Endothelial cell of umbilical vein (primary cell): ENCODE data around the gene SLC8A1. TPM values are rescaled to one million over a fixed set of nuclear protein-coding genes. Genes with fewer than 3 reads are reported as not detected.

Experiments
- BruUV-seq: library from RNA; stranded (reverse); fragments of 400-500 nt; replicated peaks from 2 replicates; lab custom pipeline; 2021; lab: Mats Ljungman, UMichigan
- CTCF ChIA-PET: fragments of 300-600, 350-600 bp; sonication (Branson Sonifier 250); formaldehyde crosslinking; loops from one replicate; lab custom pipeline; 2021; ENCODE audit warnings: antibody characterized with exemption, inconsistent platforms; lab: Charles Lee
- POLR2A ChIA-PET: fragments of 300-600, 350-600 bp; sonication (Branson Sonifier 250); formaldehyde crosslinking; loops from one replicate; lab custom pipeline; 2021; ENCODE audit warnings: antibody characterized with exemption, inconsistent platforms; lab: Charles Lee
- DNase-seq: peaks from one replicate; pipeline ENCODE4 v3.0.0-alpha.2; 2011; ENCODE audit warnings: low read depth, low spot score
- FAIRE-seq: peaks from 2 replicates; lab custom pipeline; 2011; peaks lifted over from hg19 to GRCh38; lab: Jason Lieb, UNC
- H2AFZ ChIP-seq: 2 replicates; pipeline ENCODE4 v1.6.0; 2012; ENCODE audit warnings: low read depth, low read length, control low read depth, inconsistent platforms
- H3K27ac ChIP-seq: 2 replicates; pipeline ENCODE4 v1.5.1; 2011; ENCODE audit warnings: low read depth, mild to moderate bottlenecking, control low read depth, low read length, moderate library complexity; ENCODE audit not compliant: insufficient read depth
- H3K27me3 ChIP-seq, 2 experiments: 2 replicates each; pipeline versions ENCODE4 v1.6.0 to v1.6.1; 2011; ENCODE audit warnings: low read length in 2 of 2, mixed read lengths in 1 of 2; ENCODE audit not compliant: control insufficient read depth in 2 of 2, insufficient read depth in 2 of 2
- H3K36me3 ChIP-seq, 2 experiments: 2 replicates in 1 of 2; 3 replicates in 1 of 2; pipeline ENCODE4 v1.5.1; 2011; ENCODE audit warnings: low read length in 2 of 2, mild to moderate bottlenecking in 1 of 2, moderate library complexity in 1 of 2; ENCODE audit not compliant: control insufficient read depth in 2 of 2, insufficient read depth in 2 of 2; ENCODE audit errors: extremely low read depth in 1 of 2
- H3K4me1 ChIP-seq: 3 replicates; pipeline ENCODE4 v1.5.1; 2011; ENCODE audit warnings: mild to moderate bottlenecking, low read length; ENCODE audit not compliant: control insufficient read depth, insufficient read depth; ENCODE audit errors: extremely low read depth
- H3K4me2 ChIP-seq: 2 replicates; pipeline ENCODE4 v1.6.1; 2011; ENCODE audit warnings: low read length, control low read depth, mixed read lengths; ENCODE audit not compliant: insufficient read depth
- H3K4me3 ChIP-seq, 3 experiments: fragments of 200-600 bp in 1 of 3; sonication (generic), shearing (Covaris generic) in 1 of 3; replicated peaks in 1 of 3; 2 replicates each; pipeline ENCODE4 v1.5.1; 2011 to 2016; ENCODE audit warnings: control low read depth in 3 of 3, low read length in 3 of 3, mild to moderate bottlenecking in 2 of 3, inconsistent platforms in 1 of 3, low read depth in 1 of 3, moderate library complexity in 1 of 3; ENCODE audit not compliant: insufficient read depth in 1 of 3
- H3K79me2 ChIP-seq: 2 replicates; pipeline ENCODE4 v1.6.0; 2012; ENCODE audit warnings: low read length, inconsistent platforms; ENCODE audit not compliant: control insufficient read depth, insufficient read depth
- H3K9ac ChIP-seq: replicated peaks from 2 replicates; pipeline ENCODE3; 2011; ENCODE audit warnings: low read length, control low read depth; ENCODE audit not compliant: insufficient read depth; ENCODE audit errors: extremely low read depth
- H3K9me1 ChIP-seq: replicated peaks from 3 replicates; pipeline ENCODE4 v1.6.0; 2011; ENCODE audit warnings: mild to moderate bottlenecking, low read length; ENCODE audit not compliant: control insufficient read depth, insufficient read depth; ENCODE audit errors: extremely low read depth
- H3K9me3 ChIP-seq: replicated peaks from 2 replicates; pipeline ENCODE4 v1.5.1; 2012; ENCODE audit warnings: low read length, inconsistent platforms; ENCODE audit not compliant: control insufficient read depth, insufficient read depth
- H4K20me1 ChIP-seq: replicated peaks from 2 replicates; pipeline ENCODE3; 2011; ENCODE audit warnings: mild to moderate bottlenecking, low read length; ENCODE audit not compliant: control insufficient read depth, insufficient read depth; ENCODE audit errors: extremely low read depth
- EZH2 ChIP-seq: IDR thresholded peaks from 2 replicates; pipeline ENCODE4 v1.6.1; 2012; ENCODE audit warnings: borderline replicate concordance, low read depth, mild to moderate bottlenecking, moderate library complexity, low read length, inconsistent platforms; ENCODE audit not compliant: severe bottlenecking
- FOS ChIP-seq: IDR thresholded peaks from 2 replicates; pipeline ENCODE4 v1.6.1; 2011; ENCODE audit warnings: mild to moderate bottlenecking, low read length, moderate library complexity, borderline replicate concordance; ENCODE audit not compliant: insufficient read depth
- GATA2 ChIP-seq: IDR thresholded peaks from 2 replicates; pipeline ENCODE4 v1.7.0; 2011; ENCODE audit warnings: low read depth, mild to moderate bottlenecking, moderate library complexity, mixed read lengths, low read length; ENCODE audit not compliant: insufficient read length, insufficient read depth
- JUN ChIP-seq: IDR thresholded peaks from 2 replicates; pipeline ENCODE4 v1.6.1; 2011; ENCODE audit warnings: borderline replicate concordance, low read depth; ENCODE audit not compliant: insufficient read length, insufficient read depth
- MYC ChIP-seq: IDR thresholded peaks from one replicate; pipeline ENCODE4 v1.6.1; 2011; ENCODE audit warnings: mild to moderate bottlenecking, low read depth, low read length
- POLR2A ChIP-seq: IDR thresholded peaks from 2 replicates; pipeline ENCODE4 v1.6.1; 2012; ENCODE audit warnings: low read depth, mild to moderate bottlenecking, control low read depth, low read length
- POLR2AphosphoS5 ChIP-seq: IDR thresholded peaks from 2 replicates; pipeline ENCODE4 v1.6.1; 2012; ENCODE audit warnings: low read depth, mild to moderate bottlenecking, control low read depth, low read length, moderate library complexity; ENCODE audit not compliant: insufficient read depth
- dilution Hi-C: fragments of 300-500 bp; cut with MboI; formaldehyde crosslinking; loops from one replicate; pipeline ENCODE4 v1.15.0; 2019; ENCODE audit warnings: low sequenced_read_pairs; ENCODE audit not compliant: extremely low pct_ligation_motif_present
- intact Hi-C: fragments of 100-400 bp; cut with micrococcal nuclease; formaldehyde crosslinking; loops from one replicate; pipeline ENCODE4 v1.10.0; 2022
- polyA plus RNA-seq, 4 experiments: library from polyadenylated mRNA; depleted of rRNA in 3 of 4; stranded (reverse) in 3 of 4; unstranded in 1 of 4; fragments of >200 nt; gene quantifications; 2 replicates each; pipeline versions ENCODE4 v1.2.1 to v1.2.3, GENCODE V29; 2011 to 2012; ENCODE audit warnings: missing spikeins in 1 of 4
- total RNA-seq: library from RNA; stranded (reverse); gene quantifications from 2 replicates; pipeline ENCODE4 v1.2.3, GENCODE V29; 2021
- TF ChIP-seq, protein P1 (sequence below): IDR thresholded peaks from 2 replicates; pipeline ENCODE4 v1.6.1; 2011; ENCODE audit not compliant: insufficient read depth, insufficient read length
- TF ChIP-seq, protein P2 (sequence below), 2 donors: IDR thresholded peaks; 1 replicate in 1 of 2; 2 replicates in 1 of 2; pipeline ENCODE4 v1.5.1; 2011; ENCODE audit warnings: low read length in 2 of 2, mild to moderate bottlenecking in 2 of 2, moderate library complexity in 2 of 2, control low read depth in 1 of 2, inconsistent platforms in 1 of 2, low read depth in 1 of 2; ENCODE audit not compliant: insufficient read depth in 1 of 2; ENCODE audit errors: extremely low read depth in 1 of 2

SLC8A1 gene
- total and polyA plus RNA-seq, 2 donors (not counting 3 experiments of a cell fraction or from before 2014, with no cell fraction given): 0.19 to 1.8 TPM

DNA sequence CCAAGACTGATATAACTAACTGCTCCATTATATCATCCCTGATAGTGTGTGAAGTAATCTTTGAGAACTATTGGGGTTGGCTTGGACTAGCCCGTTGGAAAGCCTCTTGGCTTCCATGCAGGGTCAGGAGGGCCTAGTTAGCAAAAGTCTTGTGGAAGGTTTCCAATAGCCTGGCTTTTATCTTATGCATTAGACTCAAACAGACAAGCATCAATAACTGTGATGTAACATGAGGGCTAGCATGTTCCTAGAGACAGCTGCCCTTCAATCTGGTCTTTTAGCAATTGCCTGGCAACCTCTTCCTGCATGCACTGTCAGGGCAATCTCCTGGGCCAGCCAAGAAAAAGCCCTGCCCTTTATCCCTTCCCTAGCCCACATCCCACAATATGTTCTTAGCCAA lies 18.2 kb downstream of the SLC8A1 start:
- dilution Hi-C loops: no loop called here
- Histone ChIP-seq H3K4me3 (no peak overlapping the region), H3K36me3 (no peaks in the 10 kb centered on the region), H3K9ac (peak overlapping the region; percentile 67), H4K20me1 (no peaks in the 10 kb centered on the region), H3K4me2 (peak overlapping the region; percentile 56), H3K4me1 (peaks cover 31% of the 10 kb centered on the region), H3K27ac (peak overlapping the region; percentile 91), H3K27me3 (no peaks in the 10 kb centered on the region), H3K9me1 (no peaks in the 10 kb centered on the region), H2AFZ (no peak overlapping the region), H3K9me3 (no peaks in the 10 kb centered on the region), H3K79me2 (no peaks in the 10 kb centered on the region)
- BruUV-seq: no TSS peak
- FAIRE-seq (no peak), DNase-seq (no peak)
- intact Hi-C loops: no loop called here
- TF ChIP-seq MYC: no peak
- TF ChIP-seq, protein P1, sequence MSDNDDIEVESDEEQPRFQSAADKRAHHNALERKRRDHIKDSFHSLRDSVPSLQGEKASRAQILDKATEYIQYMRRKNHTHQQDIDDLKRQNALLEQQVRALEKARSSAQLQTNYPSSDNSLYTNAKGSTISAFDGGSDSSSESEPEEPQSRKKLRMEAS: no peak
- TF ChIP-seq JUN: no peak
- TF ChIP-seq POLR2AphosphoS5: no peak
- no peak for TF ChIP-seq POLR2A
- no peak for TF ChIP-seq FOS
- TF ChIP-seq GATA2: no peak
- TF ChIP-seq, protein P2, sequence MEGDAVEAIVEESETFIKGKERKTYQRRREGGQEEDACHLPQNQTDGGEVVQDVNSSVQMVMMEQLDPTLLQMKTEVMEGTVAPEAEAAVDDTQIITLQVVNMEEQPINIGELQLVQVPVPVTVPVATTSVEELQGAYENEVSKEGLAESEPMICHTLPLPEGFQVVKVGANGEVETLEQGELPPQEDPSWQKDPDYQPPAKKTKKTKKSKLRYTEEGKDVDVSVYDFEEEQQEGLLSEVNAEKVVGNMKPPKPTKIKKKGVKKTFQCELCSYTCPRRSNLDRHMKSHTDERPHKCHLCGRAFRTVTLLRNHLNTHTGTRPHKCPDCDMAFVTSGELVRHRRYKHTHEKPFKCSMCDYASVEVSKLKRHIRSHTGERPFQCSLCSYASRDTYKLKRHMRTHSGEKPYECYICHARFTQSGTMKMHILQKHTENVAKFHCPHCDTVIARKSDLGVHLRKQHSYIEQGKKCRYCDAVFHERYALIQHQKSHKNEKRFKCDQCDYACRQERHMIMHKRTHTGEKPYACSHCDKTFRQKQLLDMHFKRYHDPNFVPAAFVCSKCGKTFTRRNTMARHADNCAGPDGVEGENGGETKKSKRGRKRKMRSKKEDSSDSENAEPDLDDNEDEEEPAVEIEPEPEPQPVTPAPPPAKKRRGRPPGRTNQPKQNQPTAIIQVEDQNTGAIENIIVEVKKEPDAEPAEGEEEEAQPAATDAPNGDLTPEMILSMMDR (IDR thresholded peaks at IDR 0.05; ENCODE audit: extremely low read depth in 1 of 2, insufficient read depth in 1 of 2, low read depth in 1 of 2, low read length in 2 of 2): no peak
- TF ChIP-seq EZH2: no peak
- CTCF ChIA-PET: interaction anchor here (1.6 kb wide), 2 partner anchors 14 to 32 kb away, joined by 3 read pairs; no protein-coding TSS in a partner anchor
- POLR2A ChIA-PET: no interaction called here
